SK-N-SH (cell line): ENCODE measurements around the gene SOWAHA. TPM values are rescaled to one million over a fixed set of nuclear protein-coding genes. Genes with fewer than 3 reads are reported as not detected.

Experiments
- CTCF ChIA-PET: fragments of 300-600, 350-600 bp; formaldehyde crosslinking; extraction: SDS; loops from one replicate; lab custom pipeline; 2021; lab: Yijun Ruan, JAX
- POLR2A ChIA-PET: fragments of 350-600 bp; sonication (Branson Sonifier 250); formaldehyde crosslinking; extraction: SDS; loops from one replicate; lab custom pipeline; 2020; ENCODE audit warnings: antibody characterized with exemption, inconsistent platforms; lab: Yijun Ruan, JAX
- DNase-seq: peaks from one replicate; pipeline ENCODE4 v3.0.0; 2012
- H2AFZ ChIP-seq: fragments of 200-600 bp; sonication (generic); 2 replicates; pipeline ENCODE4 v1.8.1; 2016; ENCODE audit warnings: antibody characterized with exemption, mild to moderate bottlenecking, low read depth
- H3F3A ChIP-seq: fragments of 200-600 bp; sonication (generic); replicated peaks from 2 replicates; pipeline ENCODE3; 2016; ENCODE audit warnings: antibody characterized with exemption, mild to moderate bottlenecking; ENCODE audit not compliant: insufficient read depth
- H3K27ac ChIP-seq, 2 experiments: fragments of 200-500 bp in 1 of 2; fragments of 200-600 bp in 1 of 2; sonication (Bioruptor generic) in 1 of 2; sonication (generic), shearing (Covaris generic) in 1 of 2; 2 replicates each; pipeline versions ENCODE4 v1.5.1 to v1.6.1; 2014 to 2016; ENCODE audit warnings: low read depth in 2 of 2, inconsistent platforms in 1 of 2, low read length in 1 of 2, mild to moderate bottlenecking in 1 of 2, mixed read lengths in 1 of 2
- H3K27me3 ChIP-seq: fragments of 200-600 bp; sonication (generic), shearing (Covaris generic); 2 replicates; pipeline ENCODE4 v1.6.1; 2016; ENCODE audit warnings: mixed run types; ENCODE audit not compliant: insufficient read depth
- H3K36me3 ChIP-seq, 2 experiments: fragments of 200-500 bp in 1 of 2; fragments of 200-600 bp in 1 of 2; sonication (Bioruptor generic) in 1 of 2; sonication (generic) in 1 of 2; replicated peaks in 1 of 2; 2 replicates each; pipeline versions ENCODE3 to v1.5.1; 2014 to 2016; ENCODE audit warnings: low read length in 1 of 2, mild to moderate bottlenecking in 1 of 2; ENCODE audit not compliant: insufficient read depth in 2 of 2, control insufficient read depth in 1 of 2
- H3K4me1 ChIP-seq, 2 experiments: fragments of 200-500 bp in 1 of 2; fragments of 200-600 bp in 1 of 2; sonication (Bioruptor generic) in 1 of 2; sonication (generic), shearing (Covaris generic) in 1 of 2; 2 replicates each; pipeline versions ENCODE4 v1.5.1 to v1.6.1; 2014 to 2016; ENCODE audit warnings: low read depth in 1 of 2, low read length in 1 of 2, mixed run types in 1 of 2; ENCODE audit not compliant: insufficient read depth in 2 of 2, control insufficient read depth in 1 of 2
- H3K4me2 ChIP-seq: fragments of 200-600 bp; sonication (generic), shearing (Covaris generic); 2 replicates; pipeline ENCODE4 v1.6.1; 2017; ENCODE audit warnings: mixed run types
- H3K4me3 ChIP-seq, 2 experiments: fragments of 200-500 bp in 1 of 2; fragments of 200-600 bp in 1 of 2; sonication (Bioruptor generic) in 1 of 2; sonication (generic), shearing (Covaris generic) in 1 of 2; 2 replicates each; pipeline versions ENCODE4 v1.5.1 to v1.8.1; 2014 to 2016; ENCODE audit warnings: low read depth in 2 of 2, inconsistent platforms in 1 of 2, low read length in 1 of 2, mild to moderate bottlenecking in 1 of 2, mixed read lengths in 1 of 2, moderate library complexity in 1 of 2
- H3K79me2 ChIP-seq: fragments of 200-600 bp; sonication (generic); 2 replicates; pipeline ENCODE4 v1.8.1; 2017; ENCODE audit warnings: mild to moderate bottlenecking; ENCODE audit not compliant: insufficient read depth
- H3K9ac ChIP-seq: fragments of 200-600 bp; sonication (generic); 2 replicates; pipeline ENCODE4 v1.6.1; 2017; ENCODE audit warnings: mixed run types
- H3K9me2 ChIP-seq: fragments of 200-600 bp; sonication (generic); 2 replicates; pipeline ENCODE4 v1.6.1; 2017; ENCODE audit warnings: mixed run types
- H3K9me3 ChIP-seq: fragments of 200-600 bp; sonication (generic); 2 replicates; pipeline ENCODE4 v1.6.1; 2017; ENCODE audit warnings: mixed run types, mild to moderate bottlenecking, moderate library complexity
- H4K20me1 ChIP-seq: fragments of 200-600 bp; sonication (generic); 2 replicates; pipeline ENCODE4 v1.6.1; 2017; ENCODE audit warnings: mild to moderate bottlenecking, mixed run types; ENCODE audit not compliant: insufficient read depth
- CHD2 ChIP-seq: fragments of 150-350 bp; IDR thresholded peaks from 2 replicates; pipeline ENCODE4 v1.6.1; 2018; ENCODE audit warnings: low read length; ENCODE audit not compliant: partially characterized antibody
- ELF1 ChIP-seq: IDR thresholded peaks from 2 replicates; pipeline ENCODE4 v1.4.0; 2012
- EP300 ChIP-seq, 2 experiments: IDR thresholded peaks; 2 replicates each; pipeline versions ENCODE4 v1.4.0 to v1.6.1; 2012; ENCODE audit warnings: borderline replicate concordance in 1 of 2, low read depth in 1 of 2, low read length in 1 of 2
- FOXM1 ChIP-seq: IDR thresholded peaks from 2 replicates; pipeline ENCODE4 v1.4.0; 2012; ENCODE audit warnings: low read depth, mild to moderate bottlenecking
- GATA2 ChIP-seq: sonication (generic); formaldehyde crosslinking; IDR thresholded peaks from 2 replicates; pipeline ENCODE4 v1.5.0; 2020; ENCODE audit warnings: mild to moderate bottlenecking, missing genetic modification reagents
- JUND ChIP-seq: IDR thresholded peaks from 2 replicates; pipeline ENCODE4 v1.4.0; 2012
- MAX ChIP-seq: IDR thresholded peaks from 2 replicates; pipeline ENCODE4 v1.4.0; 2012; ENCODE audit warnings: low read depth
- POLR2AphosphoS5 ChIP-seq: IDR thresholded peaks from 2 replicates; pipeline ENCODE4 v1.6.1; 2012; ENCODE audit warnings: low read depth, low read length
- RAD21 ChIP-seq: IDR thresholded peaks from 2 replicates; pipeline ENCODE4 v1.6.1; 2012; ENCODE audit warnings: mild to moderate bottlenecking, low read length
- SMC3 ChIP-seq: IDR thresholded peaks from 2 replicates; pipeline ENCODE4 v1.6.1; 2012; ENCODE audit warnings: low read depth, low read length, improper control_type of control experiment
- TAF1 ChIP-seq: IDR thresholded peaks from 2 replicates; pipeline ENCODE4 v1.6.1; 2012; ENCODE audit warnings: low read depth, mild to moderate bottlenecking, low read length, moderate library complexity, borderline replicate concordance
- TEAD4 ChIP-seq: IDR thresholded peaks from 2 replicates; pipeline ENCODE4 v1.4.0; 2012; ENCODE audit warnings: mild to moderate bottlenecking, borderline replicate concordance; ENCODE audit not compliant: insufficient read depth
- WGBS: methylation state at CpG from one replicate; pipeline ENCODE4 v1.1.6; 2017; ENCODE audit warnings: low lambda C conversion rate; 5-methylcytosine and 5-hydroxymethylcytosine counted together
- polyA plus RNA-seq, 3 experiments: library from polyadenylated mRNA; depleted of rRNA; stranded (reverse); fragments of >200 nt; gene quantifications; 2 replicates each; pipeline ENCODE4 v1.2.3, GENCODE V29; 2012
- TF ChIP-seq, protein P1 (sequence below): fragments of 200-600 bp; sonication (generic); IDR thresholded peaks from 2 replicates; pipeline ENCODE4 v1.6.1; 2017; ENCODE audit warnings: antibody characterized with exemption, mild to moderate bottlenecking, moderate library complexity
- TF ChIP-seq, protein P2 (sequence below): fragments of 150-350 bp; IDR thresholded peaks from 2 replicates; pipeline ENCODE4 v1.6.1; 2016; ENCODE audit warnings: mild to moderate bottlenecking, low read depth, low read length

Gene SOWAHA
- polyA plus RNA-seq, 1 of the 3 experiments (the other 2 are of a cell fraction): 0.30 TPM

GRCh38 chr5:132819468-132819867, 6.4 kb downstream of the SOWAHA start:
- no peak overlapping the region; the same call in 1 of the 2 replicates for H2AFZ ChIP-seq
- H3K27ac ChIP-seq: no peak overlapping the region
- WGBS: 81% methylated on average over 26 of the region's 26 CpGs
- H3K9ac ChIP-seq: no peak overlapping the region
- H3K4me3 ChIP-seq: no peak overlapping the region
- ChIA-PET CTCF (interaction anchor here (0.5 to 6.8 kb wide), 58 partner anchors 9 to 1164 kb away, joined by 3 to 105 read pairs (median 4); partner anchors contain the start of genes CCNI2, GDF9, KIF3A and SEPTIN8), POLR2A (no interaction called here)
- no peaks in the 10 kb centered on the region for H3K79me2 ChIP-seq
- H3K27me3 ChIP-seq: no peaks in the 10 kb centered on the region
- no peak overlapping the region for H3K4me2 ChIP-seq
- TF ChIP-seq GATA2 (no peak), SMC3 (no peak), CHD2 (no peak), TEAD4 (no peak), TAF1 (no peak), EP300 (IDR thresholded peaks at IDR 0.05; ENCODE audit: borderline replicate concordance in 1 of 2, low read depth in 1 of 2, low read length in 1 of 2) (no peak), JUND (no peak), FOXM1 (no peak), ELF1 (no peak), RAD21 (no peak), POLR2AphosphoS5 (no peak)
- H3K9me2 ChIP-seq: no peaks in the 10 kb centered on the region
- H4K20me1 ChIP-seq: no peaks in the 10 kb centered on the region
- peaks cover 0 to 6% of the 10 kb centered on the region in 2 experiments; a peak in 1 of 4 replicates for H3K4me1 ChIP-seq
- peaks cover 20% of the 10 kb centered on the region for H3F3A ChIP-seq
- no peak for DNase-seq
- H3K9me3 ChIP-seq: no peaks in the 10 kb centered on the region
- H3K36me3 ChIP-seq: no peaks in the 10 kb centered on the region

DNA sequence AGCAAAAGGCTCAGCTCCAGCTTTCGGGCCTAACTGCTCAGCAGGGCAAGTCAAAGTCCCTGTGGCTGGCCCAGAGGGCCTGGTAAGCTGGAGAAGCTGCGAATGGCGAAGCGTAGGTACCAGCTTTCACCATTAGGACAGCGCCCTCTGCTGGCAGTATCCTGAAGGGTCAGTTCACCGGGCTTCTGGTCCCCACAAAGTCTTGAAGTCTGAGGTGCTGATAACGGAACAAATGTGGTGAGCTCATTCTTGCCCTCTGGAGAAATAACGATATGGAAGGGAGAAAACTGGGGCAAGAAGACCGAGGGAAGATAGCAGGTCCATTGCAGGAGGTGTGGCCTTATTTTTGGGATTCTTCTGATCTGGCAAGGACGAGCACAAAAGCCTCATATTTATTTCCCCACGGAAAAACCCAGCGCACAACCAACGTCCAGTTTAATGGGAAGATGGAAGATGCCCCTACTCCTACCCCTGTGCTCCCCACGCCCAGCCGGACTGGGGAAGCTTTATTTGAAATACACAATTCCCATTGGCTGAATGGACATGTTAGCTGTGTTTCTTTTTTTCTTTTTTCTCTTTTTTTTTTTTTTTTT, 7.2 kb downstream of the SOWAHA start:
- Histone ChIP-seq H3K9me2 (no peaks in the 10 kb centered on the region), H3K9me3 (no peaks in the 10 kb centered on the region), H3K27me3 (no peaks in the 10 kb centered on the region), H3F3A (peaks cover 17% of the 10 kb centered on the region), H3K79me2 (no peaks in the 10 kb centered on the region), H3K36me3 (no peaks in the 10 kb centered on the region), H2AFZ (peak overlapping the region; percentile 76; the same call in 1 of the 2 replicates), H3K9ac (no peak overlapping the region), H3K27ac (no peak overlapping the region), H3K4me2 (no peak overlapping the region), H3K4me3 (no peak overlapping the region; a peak in 1 of 4 replicates), H4K20me1 (no peaks in the 10 kb centered on the region)
- peak; percentile 92 for DNase-seq
- CTCF ChIA-PET: interaction anchor here (0.5 to 6.8 kb wide), 68 partner anchors 10 to 1163 kb away, joined by 3 to 105 read pairs (median 4); partner anchors contain the start of genes CCNI2, GDF9, KIF3A and SEPTIN8
- WGBS: 29% methylated on average over 15 of the region's 15 CpGs
- POLR2A ChIA-PET: interaction anchor here (0.7 kb wide), 1 partner anchor 441 kb away, joined by 4 read pairs; no protein-coding TSS in a partner anchor
- no peak for TF ChIP-seq TEAD4
- TF ChIP-seq, protein P1, sequence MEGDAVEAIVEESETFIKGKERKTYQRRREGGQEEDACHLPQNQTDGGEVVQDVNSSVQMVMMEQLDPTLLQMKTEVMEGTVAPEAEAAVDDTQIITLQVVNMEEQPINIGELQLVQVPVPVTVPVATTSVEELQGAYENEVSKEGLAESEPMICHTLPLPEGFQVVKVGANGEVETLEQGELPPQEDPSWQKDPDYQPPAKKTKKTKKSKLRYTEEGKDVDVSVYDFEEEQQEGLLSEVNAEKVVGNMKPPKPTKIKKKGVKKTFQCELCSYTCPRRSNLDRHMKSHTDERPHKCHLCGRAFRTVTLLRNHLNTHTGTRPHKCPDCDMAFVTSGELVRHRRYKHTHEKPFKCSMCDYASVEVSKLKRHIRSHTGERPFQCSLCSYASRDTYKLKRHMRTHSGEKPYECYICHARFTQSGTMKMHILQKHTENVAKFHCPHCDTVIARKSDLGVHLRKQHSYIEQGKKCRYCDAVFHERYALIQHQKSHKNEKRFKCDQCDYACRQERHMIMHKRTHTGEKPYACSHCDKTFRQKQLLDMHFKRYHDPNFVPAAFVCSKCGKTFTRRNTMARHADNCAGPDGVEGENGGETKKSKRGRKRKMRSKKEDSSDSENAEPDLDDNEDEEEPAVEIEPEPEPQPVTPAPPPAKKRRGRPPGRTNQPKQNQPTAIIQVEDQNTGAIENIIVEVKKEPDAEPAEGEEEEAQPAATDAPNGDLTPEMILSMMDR: peak; percentile 91
- TF ChIP-seq SMC3: peak; percentile 93
- no peak for TF ChIP-seq EP300 (IDR thresholded peaks at IDR 0.05; ENCODE audit: borderline replicate concordance in 1 of 2, low read depth in 1 of 2, low read length in 1 of 2)
- peak; percentile 37; the same call in 1 of the 2 replicates for TF ChIP-seq MAX
- TF ChIP-seq, protein P2, sequence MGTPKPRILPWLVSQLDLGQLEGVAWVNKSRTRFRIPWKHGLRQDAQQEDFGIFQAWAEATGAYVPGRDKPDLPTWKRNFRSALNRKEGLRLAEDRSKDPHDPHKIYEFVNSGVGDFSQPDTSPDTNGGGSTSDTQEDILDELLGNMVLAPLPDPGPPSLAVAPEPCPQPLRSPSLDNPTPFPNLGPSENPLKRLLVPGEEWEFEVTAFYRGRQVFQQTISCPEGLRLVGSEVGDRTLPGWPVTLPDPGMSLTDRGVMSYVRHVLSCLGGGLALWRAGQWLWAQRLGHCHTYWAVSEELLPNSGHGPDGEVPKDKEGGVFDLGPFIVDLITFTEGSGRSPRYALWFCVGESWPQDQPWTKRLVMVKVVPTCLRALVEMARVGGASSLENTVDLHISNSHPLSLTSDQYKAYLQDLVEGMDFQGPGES: no peak
- TF ChIP-seq RAD21: peak; percentile 90
- TF ChIP-seq POLR2AphosphoS5: no peak
- TF ChIP-seq, all 33 proteins: peak for 4
- peaks cover 0 to 6% of the 10 kb centered on the region in 2 experiments; a peak in 1 of 4 replicates for H3K4me1 ChIP-seq
